Esophagus muscularis mucosa (tissue), 4 donors: ENCODE results near the gene CEP131. TPM values are rescaled to one million over a fixed set of nuclear protein-coding genes. Genes with fewer than 3 reads are reported as not detected.

Experiments used
- DNase-seq: peaks from one replicate; pipeline ENCODE4 v3.0.0-alpha.2; 2017; ENCODE audit errors: extremely low spot score
- H3K27ac ChIP-seq, 4 donors: fragments of 200-600 bp; sonication (generic); replicated peaks in 1 of 4; 1 replicate in 3 of 4; 2 replicates in 1 of 4; pipeline ENCODE4 v1.5.1; 2016 to 2019; ENCODE audit warnings: mild to moderate bottlenecking in 1 of 4
- H3K27me3 ChIP-seq, 4 donors: fragments of 200-600 bp; sonication (generic); one replicate each; pipeline versions ENCODE4 v1.5.1 to v1.6.0; 2016 to 2019
- H3K36me3 ChIP-seq, 4 donors: fragments of 200-600 bp; sonication (generic); one replicate each; pipeline ENCODE4 v1.5.1; 2016 to 2019
- H3K4me1 ChIP-seq, 4 donors: fragments of 200-600 bp; sonication (generic); one replicate each; pipeline ENCODE4 v1.5.1; 2016 to 2019
- H3K4me3 ChIP-seq, 4 donors: fragments of 200-600 bp; sonication (generic); 1 replicate in 2 of 4; 2 replicates in 2 of 4; pipeline ENCODE4 v1.5.1; 2016 to 2019; ENCODE audit warnings: mild to moderate bottlenecking in 4 of 4, moderate library complexity in 1 of 4
- H3K9me3 ChIP-seq, 4 donors: fragments of 200-600 bp; sonication (generic); 1 replicate in 3 of 4; 2 replicates in 1 of 4; pipeline ENCODE4 v1.5.1; 2016 to 2019
- CTCF ChIP-seq, 3 experiments: fragments of 200-600 bp in 2 of 3; fragments of 450-650 bp in 1 of 3; sonication (generic) in 2 of 3; IDR thresholded peaks; one replicate each; pipeline ENCODE4 v1.5.1; 2017 to 2019; ENCODE audit warnings: antibody characterized with exemption in 3 of 3, mild to moderate bottlenecking in 2 of 3, moderate library complexity in 1 of 3
- EP300 ChIP-seq: sonication (generic); formaldehyde crosslinking; IDR thresholded peaks from one replicate; pipeline ENCODE4 v1.6.1; 2017; ENCODE audit warnings: antibody characterized with exemption
- POLR2A ChIP-seq: fragments of 450-650 bp; IDR thresholded peaks from one replicate; pipeline ENCODE4 v1.6.1; 2017; ENCODE audit warnings: antibody characterized with exemption, moderate library complexity, mild to moderate bottlenecking, low read depth
- POLR2AphosphoS5 ChIP-seq, 2 donors: sonication (generic); formaldehyde crosslinking; IDR thresholded peaks; one replicate each; pipeline ENCODE4 v1.6.1; 2017; ENCODE audit warnings: antibody characterized with exemption in 2 of 2
- WGBS: methylation state at CpG from one replicate; pipeline ENCODE4 v1.1.5; 2018; 5-methylcytosine and 5-hydroxymethylcytosine counted together
- intact Hi-C: fragments of 100-400 bp; cut with DNase I; formaldehyde crosslinking; loops from one replicate; pipeline ENCODE4 v1.15.1; 2023
- total RNA-seq, 4 donors: library from RNA; depleted of rRNA; stranded (reverse); fragments of >200 nt; gene quantifications; one replicate each; pipeline versions ENCODE4 v1.1.0 to v1.2.1, GENCODE V29; 2016

The CEP131 gene
- total RNA-seq, 4 donors from 2014 or later, result 4.5 to 10.6 (median 8.9) TPM

- H3K36me3 ChIP-seq, result peaks cover 0 to 52% (median 36%) of the 10 kb centered on the region in 4 donors
- TF ChIP-seq POLR2AphosphoS5 (IDR thresholded peaks at IDR 0.05) (no peak), CTCF (IDR thresholded peaks at IDR 0.05) (no peak), EP300 (no peak), POLR2A (no peak)
- peaks cover 0 to 11% (median 7%) of the 10 kb centered on the region in 4 donors for H3K4me1 ChIP-seq
- WGBS, result no CpG with 5 or more reads among the region's 10 CpGs
- no peak overlapping the region for H3K4me3 ChIP-seq
- no peak for DNase-seq
- intact Hi-C loops, result no loop called here
- H3K9me3 ChIP-seq, result no peaks in the 10 kb centered on the region
- no peak overlapping the region for H3K27ac ChIP-seq
- H3K27me3 ChIP-seq, result no peaks in the 10 kb centered on the region
Measured at GRCh38 chr17:81246343-81246670, 23.5 kb upstream of the CEP131 start.

GRCh38 chr17:81245665-81246342 lies 23.0 kb upstream of the CEP131 start:
- intact Hi-C loops, result no loop called here
- 92% methylated on average over 12 of the region's 37 CpGs for WGBS
- peaks cover 0 to 51% (median 34%) of the 10 kb centered on the region in 4 donors for H3K36me3 ChIP-seq

GRCh38 chr17:81245024-81245664 lies 22.4 kb upstream of the CEP131 start:
- TF ChIP-seq POLR2A, result no peak
- no peak for TF ChIP-seq POLR2AphosphoS5 (IDR thresholded peaks at IDR 0.05)
- TF ChIP-seq EP300, result no peak
- Histone ChIP-seq H3K36me3 (peaks cover 0 to 44% (median 27%) of the 10 kb centered on the region in 4 donors), H3K9me3 (no peaks in the 10 kb centered on the region), H3K4me3 (no peak overlapping the region), H3K27me3 (no peaks in the 10 kb centered on the region), H3K27ac (no peak overlapping the region), H3K4me1 (peaks cover 2 to 22% (median 16%) of the 10 kb centered on the region in 4 donors)
- intact Hi-C loops, result no loop called here
- 88% methylated on average over 16 of the region's 25 CpGs for WGBS
- DNase-seq, result no peak

More at GRCh38 chr17:81245665-81246342, 23.0 kb upstream of the CEP131 start:
- Histone ChIP-seq H3K4me3 (no peak overlapping the region), H3K4me1 (peaks cover 0 to 15% (median 10%) of the 10 kb centered on the region in 4 donors), H3K9me3 (no peaks in the 10 kb centered on the region), H3K27me3 (no peaks in the 10 kb centered on the region), H3K27ac (no peak overlapping the region)
- DNase-seq, result no peak
- no peak for TF ChIP-seq CTCF (IDR thresholded peaks at IDR 0.05)

GRCh38 chr17:81244358-81245023 lies 21.7 kb upstream of the CEP131 start:
- Histone ChIP-seq H3K27ac (no peak overlapping the region), H3K4me3 (no peak overlapping the region), H3K27me3 (no peaks in the 10 kb centered on the region), H3K9me3 (no peaks in the 10 kb centered on the region), H3K36me3 (peaks cover 0 to 38% (median 21%) of the 10 kb centered on the region in 4 donors), H3K4me1 (peaks cover 8 to 29% (median 23%) of the 10 kb centered on the region in 4 donors)
- DNase-seq, result no peak
- TF ChIP-seq EP300 (no peak), CTCF (IDR thresholded peaks at IDR 0.05) (no peak), POLR2AphosphoS5 (IDR thresholded peaks at IDR 0.05) (no peak), POLR2A (no peak)
- intact Hi-C loops, result no loop called here
- WGBS, result 71% methylated on average over 10 of the region's 24 CpGs

- H3K9me3 ChIP-seq, result no peaks in the 10 kb centered on the region
- peaks cover 8 to 31% (median 25%) of the 10 kb centered on the region in 4 donors for H3K4me1 ChIP-seq
- no peak overlapping the region for H3K27ac ChIP-seq
- H3K36me3 ChIP-seq, result peaks cover 0 to 30% (median 20%) of the 10 kb centered on the region in 4 donors
- no peaks in the 10 kb centered on the region for H3K27me3 ChIP-seq
- TF ChIP-seq POLR2A, result no peak
- TF ChIP-seq EP300, result no peak
- no peak for TF ChIP-seq CTCF (IDR thresholded peaks at IDR 0.05)
- TF ChIP-seq POLR2AphosphoS5 (IDR thresholded peaks at IDR 0.05), result no peak
- DNase-seq, result no peak
- WGBS, result 72% methylated on average over 10 of the region's 10 CpGs
- no peak overlapping the region for H3K4me3 ChIP-seq
- intact Hi-C loops, result no loop called here
Measured at GRCh38 chr17:81243333-81243664, 20.5 kb upstream of the CEP131 start.
